ENCODE measurements around the gene FGGY.
"Not testable (repeated sequence)": the region's sequence is repeated elsewhere in the genome, so short reads cannot be mapped to it uniquely, and the experiment has no call there.

Gene FGGY

GRCh38 chr1:59718064-59718988 is 421.4 kb downstream of the FGGY start:
- DNase-seq: no peak

GRCh38 chr1:59718989-59719360 is 422.1 kb downstream of the FGGY start:
- DNase-seq: no peak

DNA sequence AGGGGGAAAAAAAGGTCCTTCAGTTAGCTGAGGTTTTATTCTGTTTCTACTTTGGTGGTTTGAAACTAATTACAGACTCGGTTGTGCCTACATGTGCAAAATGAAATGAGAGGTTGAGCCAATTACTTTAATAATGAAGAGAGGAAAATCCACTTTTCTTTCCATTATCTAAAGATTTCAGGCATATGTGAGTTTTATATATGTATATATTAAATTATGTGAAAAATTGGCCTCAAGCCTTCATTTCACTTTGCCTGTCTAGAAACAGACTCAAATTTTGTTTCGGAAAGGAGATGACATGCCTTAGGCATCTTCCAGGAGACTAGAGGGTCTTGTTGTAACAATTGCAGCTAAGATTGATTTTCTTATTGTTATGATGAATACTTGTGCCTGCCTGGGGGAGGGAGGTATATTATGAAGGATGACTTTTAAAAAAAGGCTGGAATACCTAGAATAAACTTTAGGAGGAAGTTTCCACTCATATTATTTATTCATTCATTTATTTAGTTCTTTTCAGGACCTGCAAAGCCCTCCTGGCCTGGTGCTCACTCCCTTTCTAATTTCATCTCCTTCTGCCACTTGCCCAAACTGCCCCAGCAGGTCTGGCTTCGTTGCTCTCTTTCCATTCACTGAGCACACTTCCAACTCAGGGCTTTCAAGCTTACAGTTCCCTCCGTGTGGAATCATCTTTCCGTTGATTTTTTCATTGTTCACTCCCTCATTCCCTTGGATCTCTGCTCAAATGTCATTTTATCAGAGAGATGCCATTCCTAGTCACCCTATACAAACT is 423.6 kb downstream of the FGGY start:
- DNase-seq: no peak

- DNase-seq: no peak
Observed at GRCh38 chr1:59730302-59730701, 433.4 kb downstream of the FGGY start.

DNA sequence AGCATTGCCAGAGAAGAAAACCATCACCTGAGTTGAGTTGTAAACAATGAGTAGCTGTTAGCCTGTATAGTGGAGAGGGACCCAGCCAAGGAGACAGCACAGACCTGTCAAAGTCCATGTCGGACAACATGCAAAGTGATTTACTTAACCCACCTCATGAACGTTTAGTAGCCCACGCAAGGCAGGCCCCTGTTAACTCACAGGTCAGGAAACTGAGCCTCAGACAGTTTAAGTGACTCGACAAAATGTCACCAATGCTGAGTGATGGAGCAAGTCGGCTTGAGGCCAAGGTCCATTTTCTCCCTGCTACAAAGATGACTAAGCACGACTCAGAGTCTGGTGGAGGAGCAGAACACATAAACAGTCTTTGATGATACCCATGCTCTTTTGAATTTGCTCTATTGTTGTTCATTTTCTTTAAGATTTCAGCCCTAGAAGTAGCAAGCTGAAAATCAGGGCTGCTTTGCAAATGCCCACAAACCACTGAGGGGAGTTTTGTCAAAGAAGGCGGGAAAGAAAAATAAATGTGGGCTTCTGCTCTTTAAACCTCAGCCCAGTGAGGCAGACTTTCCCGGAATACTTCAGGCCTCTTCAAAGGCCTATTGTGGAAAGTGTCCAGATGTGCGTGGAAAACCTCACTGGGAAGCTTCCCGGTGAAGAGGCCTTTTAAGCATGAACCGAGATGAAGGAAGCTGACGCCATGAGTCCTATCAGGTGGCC is 434.0 kb downstream of the FGGY start:
- DNase-seq: no peak

DNA sequence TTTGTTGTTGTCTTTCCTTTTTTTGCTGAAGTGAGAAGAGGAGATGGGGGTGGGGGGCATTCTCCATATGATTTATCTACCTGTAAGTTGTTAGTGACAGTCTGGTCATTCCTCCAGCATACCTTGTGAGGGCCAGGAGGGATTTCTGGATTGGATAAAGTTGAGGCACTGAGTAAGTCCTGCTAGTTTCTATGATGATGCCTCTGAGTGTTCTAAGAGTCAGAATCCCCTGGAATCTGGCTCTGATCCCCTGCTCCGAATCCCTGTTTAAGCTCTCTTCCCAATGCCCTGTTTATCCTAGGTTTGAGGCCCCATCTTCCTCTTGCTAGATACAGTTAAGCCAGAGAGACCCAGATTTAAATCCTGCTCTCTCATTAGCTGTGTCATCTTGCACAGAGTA is 434.7 kb downstream of the FGGY start:
- no peak for DNase-seq

DNA sequence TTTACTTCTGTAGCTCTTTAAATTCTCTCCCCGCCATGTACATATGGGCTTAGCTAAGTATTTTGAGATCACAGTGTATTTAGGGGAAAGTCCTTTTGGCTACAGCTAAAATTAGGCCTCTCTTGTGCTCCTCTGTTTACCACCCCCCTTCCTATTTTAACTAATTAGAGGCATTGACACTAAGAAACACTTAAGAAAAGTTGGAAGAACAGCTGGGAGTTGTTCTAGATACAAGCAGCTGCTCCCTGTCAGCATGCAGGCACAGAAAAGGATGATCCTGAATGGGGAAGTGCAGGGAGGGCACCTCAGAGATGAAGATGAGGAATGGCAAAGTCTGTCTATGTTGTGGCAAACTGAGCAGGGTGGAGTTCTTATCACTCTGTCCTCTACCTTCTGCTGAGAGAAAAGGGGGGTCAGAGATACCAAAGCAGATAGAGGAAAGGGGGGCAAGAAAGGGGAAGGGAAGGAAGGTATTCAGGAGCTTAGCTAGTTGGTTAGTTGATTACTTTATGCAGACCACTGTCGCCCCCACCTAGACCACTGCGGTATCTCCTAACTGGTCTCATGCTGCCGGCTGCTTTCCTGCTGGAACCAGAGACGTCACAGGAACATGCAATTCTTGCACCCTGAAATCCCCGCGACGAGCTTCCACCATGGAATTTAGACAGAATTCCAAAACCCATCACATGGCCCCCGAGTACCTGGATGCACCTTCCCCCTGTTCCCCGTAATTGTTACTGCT is 435.5 kb downstream of the FGGY start:
- no peak for DNase-seq

GRCh38 chr1:59733443-59734141 is 436.7 kb downstream of the FGGY start:
- no peak for DNase-seq

DNA sequence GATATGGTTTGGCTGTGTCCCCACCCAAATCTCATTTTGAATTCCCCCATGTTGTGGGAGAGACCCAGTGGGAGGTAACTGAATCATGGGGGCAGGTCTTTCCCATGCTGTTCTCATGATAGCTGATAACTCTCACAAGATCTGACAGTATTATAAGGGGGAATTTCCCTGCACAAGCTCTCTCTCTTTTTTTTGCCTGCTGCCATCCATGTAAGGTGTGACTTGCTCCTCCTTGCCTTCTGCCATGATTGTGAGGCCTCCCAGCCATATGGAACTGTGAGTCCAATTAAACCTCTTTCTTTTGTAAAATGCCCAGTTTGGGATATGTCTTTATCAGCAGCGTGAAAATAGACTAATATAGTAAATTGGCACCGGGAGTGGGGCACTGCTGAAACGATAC is 439.0 kb downstream of the FGGY start:
- not testable (repeated sequence) for DNase-seq

DNA sequence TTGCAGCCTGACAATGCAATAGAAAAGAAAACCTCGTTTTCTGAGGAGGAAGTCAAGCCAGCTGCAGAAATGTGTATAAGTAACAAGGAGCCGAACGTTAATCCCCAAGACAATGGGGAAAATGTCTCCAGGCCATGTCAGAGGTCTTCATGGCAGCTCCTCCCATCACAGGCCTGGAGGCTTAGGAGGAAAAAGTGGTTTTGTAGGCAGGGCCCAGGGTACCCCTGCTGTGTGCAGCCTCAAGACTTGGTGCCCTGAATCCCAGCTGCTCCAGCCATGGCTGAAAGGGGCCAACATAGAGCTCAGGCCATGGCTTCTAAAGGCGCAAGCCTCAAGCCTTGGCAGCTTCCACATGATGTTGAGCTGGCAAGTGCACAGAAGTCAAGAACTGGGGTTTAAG is 439.9 kb downstream of the FGGY start:
- DNase-seq: no peak

GRCh38 chr1:59737638-59738037 is 440.7 kb downstream of the FGGY start:
- no peak for DNase-seq

- no peak for DNase-seq
Observed at GRCh38 chr1:59738152-59738551, 441.3 kb downstream of the FGGY start.

DNA sequence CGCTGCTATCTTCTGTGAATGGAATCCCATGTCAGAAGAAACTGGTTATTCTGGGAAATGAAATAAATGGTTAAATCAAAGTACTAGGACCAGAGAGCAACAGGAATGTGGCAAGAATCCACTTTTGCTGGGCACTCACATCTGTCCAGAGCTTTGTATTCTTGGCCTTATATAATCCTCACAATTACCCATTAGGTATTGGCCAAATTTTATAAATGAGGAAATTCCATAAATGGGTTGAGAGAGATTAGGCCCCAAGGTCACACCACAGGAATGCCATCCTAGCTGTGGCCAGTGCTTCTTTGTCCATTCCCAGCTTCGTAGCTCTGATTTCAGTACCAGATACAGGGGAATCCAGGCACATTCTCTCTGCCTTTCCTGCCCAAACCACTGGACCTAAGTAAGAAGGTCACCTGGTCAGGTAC is 441.7 kb downstream of the FGGY start:
- no peak for DNase-seq

GRCh38 chr1:59739111-59739510 is 442.2 kb downstream of the FGGY start:
- no peak for DNase-seq

DNA sequence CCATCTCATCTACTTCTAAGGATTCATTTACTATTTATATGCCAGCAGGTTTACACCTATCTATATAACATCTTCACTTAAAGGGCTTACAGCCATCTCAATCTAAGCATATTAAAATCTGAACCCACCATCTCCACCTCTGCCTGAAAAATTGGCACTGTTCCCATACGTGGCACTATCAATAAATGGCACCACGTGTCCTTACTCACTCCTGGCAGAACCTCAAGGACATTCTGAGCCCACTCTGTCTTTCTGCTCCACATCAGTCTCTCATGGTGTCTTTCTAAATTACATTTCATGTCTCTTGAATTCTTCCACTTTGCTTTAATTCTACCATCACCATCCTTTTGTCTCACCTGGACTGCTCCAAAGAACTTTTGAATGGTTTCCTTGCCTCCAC is 445.6 kb downstream of the FGGY start:
- DNase-seq: no peak

- DNase-seq: no peak
Observed at GRCh38 chr1:59743324-59744091, 446.6 kb downstream of the FGGY start.

- no peak for DNase-seq
Observed at GRCh38 chr1:59747420-59748024, 450.6 kb downstream of the FGGY start.

- no peak for DNase-seq
Observed at GRCh38 chr1:59748123-59748522, 451.2 kb downstream of the FGGY start.

DNA sequence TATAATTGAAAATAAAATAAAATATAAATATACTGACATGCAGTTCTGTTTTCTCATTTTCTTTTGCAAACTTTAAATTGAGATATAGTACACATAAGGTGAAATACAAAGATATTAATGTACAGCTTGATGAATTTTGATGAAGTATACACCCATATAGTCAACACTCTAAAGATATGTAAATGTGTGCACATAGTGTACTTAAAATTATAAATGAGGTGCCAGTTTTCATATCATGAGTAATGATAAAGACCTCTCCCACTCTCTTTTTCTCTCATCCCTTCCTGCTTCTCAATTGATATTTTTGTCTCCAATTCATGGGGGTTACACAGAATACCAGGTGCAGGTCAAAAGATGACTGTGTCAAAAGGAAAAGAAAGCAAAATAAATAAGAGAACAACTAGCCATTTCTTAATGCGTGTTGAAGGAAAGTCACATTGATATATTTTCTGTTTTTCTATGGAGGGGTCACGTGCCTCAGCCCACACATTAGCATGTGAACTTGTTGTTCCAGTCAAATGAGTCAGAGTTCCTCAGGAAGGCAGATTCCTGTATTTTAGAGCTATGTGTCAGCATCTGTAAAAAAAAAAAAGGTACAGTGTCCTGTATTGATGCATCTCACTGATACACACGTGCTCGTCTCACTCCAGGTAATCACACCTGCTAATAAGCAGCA is 453.6 kb downstream of the FGGY start:
- no peak for DNase-seq

DNA sequence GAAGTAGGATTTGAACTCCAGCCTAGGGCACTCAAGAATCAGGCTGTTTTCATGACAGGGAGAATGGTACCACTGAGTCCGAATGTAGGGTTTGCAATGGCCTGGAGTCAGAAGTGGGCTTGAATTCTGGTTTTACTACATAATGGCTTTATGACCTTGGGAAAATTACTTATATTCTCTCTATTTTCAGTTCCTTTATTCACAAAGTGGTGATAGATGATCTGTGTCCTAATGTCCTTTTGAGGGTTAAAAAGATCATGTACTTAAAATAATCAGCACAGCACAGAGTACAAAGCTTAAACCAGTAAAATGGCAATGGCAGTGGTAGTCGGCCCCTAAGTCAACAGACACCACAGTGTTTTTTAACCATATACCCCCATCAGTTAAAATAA is 454.1 kb downstream of the FGGY start:
- no peak for DNase-seq

Measured in NK-92 treated with Interleukin-12 subunit alpha and Interleukin-12 subunit beta, amount 100 ng/mL, for 24 hours (cell line).